Prostate gland (tissue), 2 donors: ENCODE data around the gene DNAJB1.

Experiments used
- POLR2A ChIP-seq: fragments of 450-650 bp; IDR thresholded peaks from one replicate; pipeline ENCODE4 v1.6.1; 2016; ENCODE audit warnings: antibody characterized with exemption, mild to moderate bottlenecking
- TF ChIP-seq, protein P1 (sequence below), 4 experiments: fragments of 200-600 bp in 2 of 4; fragments of 450-650 bp in 2 of 4; sonication (generic) in 2 of 4; IDR thresholded peaks; 1 replicate in 3 of 4; 2 replicates in 1 of 4; pipeline ENCODE4 v1.5.1; 2016 to 2019; ENCODE audit warnings: antibody characterized with exemption in 4 of 4, mild to moderate bottlenecking in 2 of 4, moderate library complexity in 2 of 4

DNA sequence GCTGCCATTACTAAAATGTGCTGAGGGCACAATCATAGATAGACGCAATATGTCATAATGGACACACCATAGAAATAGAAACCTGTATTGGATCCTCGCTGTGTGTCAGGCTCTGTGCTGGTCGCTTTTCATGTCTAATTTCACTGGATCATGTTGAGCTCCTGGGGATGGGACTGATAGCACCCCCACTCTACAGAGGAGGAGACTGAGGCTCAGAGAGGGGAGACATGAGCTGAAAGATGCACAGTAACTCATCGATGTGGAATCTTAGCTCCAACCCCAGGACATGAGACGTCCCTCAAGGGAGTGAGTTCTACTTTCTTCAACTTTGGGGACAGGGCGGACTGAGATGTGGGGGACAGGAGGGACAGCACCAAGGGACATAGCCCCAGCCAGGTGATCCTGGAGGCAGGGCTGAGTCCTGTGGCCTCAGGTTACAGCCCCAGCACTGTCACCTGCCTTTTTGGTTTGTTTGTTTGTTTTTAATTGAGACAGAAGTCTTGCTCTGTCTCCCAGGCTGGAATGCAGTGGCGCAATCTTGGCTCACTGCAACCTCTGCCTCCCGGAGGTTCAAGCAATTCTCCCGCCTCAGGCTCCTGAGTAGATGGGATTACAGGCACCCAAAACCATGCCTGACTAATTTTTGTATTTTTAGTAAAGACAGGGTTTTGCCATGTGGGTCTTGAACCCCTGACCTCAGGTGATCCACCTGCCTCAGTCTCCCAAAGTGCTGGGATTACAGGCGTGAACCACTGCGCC is 15.7 kb downstream of the DNAJB1 start:
- TF ChIP-seq POLR2A, result no peak
- TF ChIP-seq, protein P1, sequence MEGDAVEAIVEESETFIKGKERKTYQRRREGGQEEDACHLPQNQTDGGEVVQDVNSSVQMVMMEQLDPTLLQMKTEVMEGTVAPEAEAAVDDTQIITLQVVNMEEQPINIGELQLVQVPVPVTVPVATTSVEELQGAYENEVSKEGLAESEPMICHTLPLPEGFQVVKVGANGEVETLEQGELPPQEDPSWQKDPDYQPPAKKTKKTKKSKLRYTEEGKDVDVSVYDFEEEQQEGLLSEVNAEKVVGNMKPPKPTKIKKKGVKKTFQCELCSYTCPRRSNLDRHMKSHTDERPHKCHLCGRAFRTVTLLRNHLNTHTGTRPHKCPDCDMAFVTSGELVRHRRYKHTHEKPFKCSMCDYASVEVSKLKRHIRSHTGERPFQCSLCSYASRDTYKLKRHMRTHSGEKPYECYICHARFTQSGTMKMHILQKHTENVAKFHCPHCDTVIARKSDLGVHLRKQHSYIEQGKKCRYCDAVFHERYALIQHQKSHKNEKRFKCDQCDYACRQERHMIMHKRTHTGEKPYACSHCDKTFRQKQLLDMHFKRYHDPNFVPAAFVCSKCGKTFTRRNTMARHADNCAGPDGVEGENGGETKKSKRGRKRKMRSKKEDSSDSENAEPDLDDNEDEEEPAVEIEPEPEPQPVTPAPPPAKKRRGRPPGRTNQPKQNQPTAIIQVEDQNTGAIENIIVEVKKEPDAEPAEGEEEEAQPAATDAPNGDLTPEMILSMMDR (IDR thresholded peaks at IDR 0.05), result no peak
